HG03565 (cell line): ENCODE measurements around the gene VSIG8.
"Not testable (repeated sequence)": the region's sequence is repeated elsewhere in the genome, so short reads cannot be mapped to it uniquely, and the experiment has no call there.

Experiments used
- ATAC-seq: cut with Tn5 transposase; IDR thresholded peaks from one replicate; pipeline ENCODE4 v1.9.1; 2021; ENCODE audit warnings: mild to moderate bottlenecking, moderate library complexity; ENCODE audit not compliant: unreplicated experiment

Gene VSIG8, protein sequence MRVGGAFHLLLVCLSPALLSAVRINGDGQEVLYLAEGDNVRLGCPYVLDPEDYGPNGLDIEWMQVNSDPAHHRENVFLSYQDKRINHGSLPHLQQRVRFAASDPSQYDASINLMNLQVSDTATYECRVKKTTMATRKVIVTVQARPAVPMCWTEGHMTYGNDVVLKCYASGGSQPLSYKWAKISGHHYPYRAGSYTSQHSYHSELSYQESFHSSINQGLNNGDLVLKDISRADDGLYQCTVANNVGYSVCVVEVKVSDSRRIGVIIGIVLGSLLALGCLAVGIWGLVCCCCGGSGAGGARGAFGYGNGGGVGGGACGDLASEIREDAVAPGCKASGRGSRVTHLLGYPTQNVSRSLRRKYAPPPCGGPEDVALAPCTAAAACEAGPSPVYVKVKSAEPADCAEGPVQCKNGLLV

DNA sequence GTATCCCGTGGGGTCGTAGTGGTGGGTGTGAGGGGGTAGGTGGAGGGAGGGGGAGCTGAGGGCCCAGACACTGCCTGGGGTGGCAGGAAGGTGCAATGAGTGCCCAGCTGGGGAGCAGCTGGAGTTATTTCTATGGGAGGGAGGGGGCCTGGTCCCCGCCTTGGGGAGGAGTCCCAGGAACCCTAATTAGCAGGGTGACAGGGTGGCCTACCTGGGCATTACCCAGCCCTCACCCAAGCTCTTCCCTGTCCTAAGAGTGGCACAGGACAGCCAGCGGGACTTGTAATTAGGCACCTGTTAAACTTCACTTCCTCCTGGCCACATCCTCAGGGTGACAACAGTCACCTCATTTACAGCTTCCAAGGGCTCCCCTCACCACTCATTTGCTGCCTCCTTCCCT lies at the start of gene VSIG8:
Gene VSIG8, minus strand, starts transcription at position 101 of the 400 bp plus-strand sequence. CDS start 136 bp downstream, outside the sequence.
- no peak for ATAC-seq

DNA sequence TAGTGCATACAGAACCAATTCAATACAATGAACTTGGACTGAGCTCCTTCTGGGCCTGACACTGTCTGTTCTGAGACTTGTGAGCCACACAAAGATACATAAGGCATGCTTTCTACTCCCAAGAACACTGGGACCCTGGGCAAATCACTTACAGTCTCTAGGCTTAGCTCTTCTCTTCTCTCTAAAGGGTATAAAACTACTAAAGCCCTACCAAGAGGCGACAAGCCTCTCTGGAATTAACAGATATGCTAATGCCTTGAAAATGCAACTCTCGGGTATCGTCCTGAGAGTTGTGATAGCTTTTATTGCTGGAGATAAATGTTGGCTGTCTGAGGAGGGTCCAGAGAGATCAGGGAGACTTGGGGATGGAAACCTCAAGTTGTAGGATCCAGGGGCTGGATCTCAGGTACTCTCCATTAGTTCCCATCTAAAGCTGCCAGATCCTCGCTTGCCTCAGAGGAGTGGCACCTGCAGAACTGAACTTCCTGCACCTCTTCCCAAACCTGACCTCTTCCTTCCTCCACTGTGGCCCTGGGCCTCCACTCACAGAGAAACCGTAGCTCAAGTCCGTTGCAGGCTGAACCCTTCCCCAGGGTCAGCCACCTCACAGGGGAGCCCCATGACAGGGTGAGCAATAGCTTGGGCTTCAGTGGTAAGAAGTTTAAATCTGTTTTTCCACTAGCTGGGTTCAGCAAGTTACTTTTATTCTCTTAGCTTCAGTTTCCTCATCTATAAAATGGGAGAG lies 49.0 kb upstream of the VSIG8 start:
- ATAC-seq = no peak

DNA sequence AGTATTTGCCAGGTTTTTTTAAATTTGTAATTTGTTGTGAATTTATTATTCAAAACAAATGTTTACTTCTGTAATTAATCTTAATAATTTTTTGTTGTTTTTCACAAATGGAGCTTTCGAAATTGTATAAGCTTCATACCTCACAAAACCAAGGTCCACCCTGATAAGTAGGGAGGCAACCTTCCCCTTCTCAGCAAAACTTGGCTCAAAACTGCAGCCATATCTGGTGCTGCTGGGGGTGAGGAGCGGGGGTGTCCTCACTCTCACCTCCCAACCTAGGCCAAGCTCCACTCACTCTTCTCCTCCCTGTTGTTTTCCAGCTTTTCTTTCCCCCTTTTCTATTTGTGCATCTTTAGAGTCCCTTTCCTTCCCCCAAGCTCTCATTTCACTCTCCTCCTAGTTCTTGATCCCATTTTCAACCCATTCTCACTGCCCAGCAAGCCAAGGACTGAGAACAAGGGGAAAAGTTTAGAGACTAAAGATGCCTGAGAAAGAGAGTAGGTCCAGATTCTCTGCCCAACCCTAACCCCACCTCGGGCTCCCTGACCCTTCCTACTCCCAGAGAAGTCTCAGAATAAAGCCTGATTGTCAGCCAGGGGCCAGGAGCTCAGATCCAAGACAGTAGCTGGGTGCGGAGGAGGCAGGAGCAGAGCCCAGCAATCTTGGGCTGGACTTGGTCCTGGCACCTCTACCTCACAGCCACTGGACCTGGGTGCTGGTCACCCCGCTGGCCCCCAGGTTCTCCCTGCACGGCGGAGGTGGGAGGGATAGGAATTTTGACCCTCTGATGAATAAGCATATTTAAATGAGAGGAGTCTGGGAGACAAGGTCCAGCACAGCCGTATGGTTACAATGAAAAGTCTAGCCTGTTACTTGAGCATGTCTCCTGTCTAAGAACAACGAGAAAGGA lies 45.8 kb upstream of the VSIG8 start:
- ATAC-seq = no peak

DNA sequence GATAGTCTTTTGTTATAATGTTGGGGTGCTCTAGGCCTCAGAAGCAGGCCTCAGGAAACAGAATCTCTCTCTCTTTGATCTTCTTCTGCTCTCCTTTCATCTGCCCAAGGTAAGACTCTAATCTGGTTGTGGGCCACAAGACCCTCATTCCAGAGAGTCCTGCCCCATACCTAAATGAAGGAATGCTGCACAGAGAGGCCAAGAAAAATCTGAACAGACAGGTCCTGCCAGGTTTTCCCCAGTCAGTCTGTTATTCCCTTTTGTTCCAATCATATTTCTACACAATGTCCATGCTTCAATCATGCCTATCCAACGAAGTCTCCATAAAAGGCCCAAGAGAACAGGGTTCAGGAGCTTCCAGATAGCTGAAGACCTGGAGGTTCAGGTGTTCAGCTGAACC lies 44.5 kb upstream of the VSIG8 start:
- ATAC-seq = no peak

DNA sequence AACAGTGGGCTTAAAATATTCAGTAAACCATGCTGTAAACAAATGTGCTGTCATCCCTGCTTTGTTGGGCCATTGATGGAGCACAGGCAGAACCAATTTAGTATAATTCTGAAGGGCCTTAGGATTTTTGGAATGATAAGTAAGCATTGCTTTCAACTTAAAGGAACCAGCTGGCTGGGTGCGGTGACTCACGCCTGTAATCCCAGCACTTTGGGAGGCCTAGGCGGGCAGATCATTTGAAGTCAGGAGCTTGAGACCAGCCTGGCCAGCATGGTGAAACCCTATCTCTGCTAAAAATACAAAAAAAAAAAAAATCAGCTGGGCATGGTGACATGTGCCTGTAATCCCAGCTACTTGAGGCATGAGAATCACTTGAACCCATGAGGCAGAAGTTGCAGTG lies 41.6 kb upstream of the VSIG8 start:
- ATAC-seq = not testable (repeated sequence)

DNA sequence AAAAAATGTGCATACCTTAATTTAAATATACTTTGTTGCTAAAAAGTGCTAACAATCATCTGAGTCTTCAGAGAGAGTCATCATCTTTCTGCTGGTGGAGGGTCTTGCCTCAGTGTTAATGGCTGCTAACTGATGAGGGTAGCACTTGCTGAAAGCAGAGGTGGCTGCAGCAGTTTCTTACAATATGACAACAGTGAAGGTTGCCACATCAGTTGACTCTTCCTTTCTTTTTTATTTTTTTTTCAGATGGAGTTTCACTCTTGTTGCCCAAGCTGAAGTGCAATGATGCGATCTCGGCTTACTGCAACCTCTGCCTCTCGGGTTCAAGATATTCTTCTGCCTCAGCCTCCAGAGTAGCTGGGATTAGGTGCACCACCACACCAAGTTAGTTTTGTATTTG lies 40.1 kb upstream of the VSIG8 start:
- ATAC-seq = no peak

DNA sequence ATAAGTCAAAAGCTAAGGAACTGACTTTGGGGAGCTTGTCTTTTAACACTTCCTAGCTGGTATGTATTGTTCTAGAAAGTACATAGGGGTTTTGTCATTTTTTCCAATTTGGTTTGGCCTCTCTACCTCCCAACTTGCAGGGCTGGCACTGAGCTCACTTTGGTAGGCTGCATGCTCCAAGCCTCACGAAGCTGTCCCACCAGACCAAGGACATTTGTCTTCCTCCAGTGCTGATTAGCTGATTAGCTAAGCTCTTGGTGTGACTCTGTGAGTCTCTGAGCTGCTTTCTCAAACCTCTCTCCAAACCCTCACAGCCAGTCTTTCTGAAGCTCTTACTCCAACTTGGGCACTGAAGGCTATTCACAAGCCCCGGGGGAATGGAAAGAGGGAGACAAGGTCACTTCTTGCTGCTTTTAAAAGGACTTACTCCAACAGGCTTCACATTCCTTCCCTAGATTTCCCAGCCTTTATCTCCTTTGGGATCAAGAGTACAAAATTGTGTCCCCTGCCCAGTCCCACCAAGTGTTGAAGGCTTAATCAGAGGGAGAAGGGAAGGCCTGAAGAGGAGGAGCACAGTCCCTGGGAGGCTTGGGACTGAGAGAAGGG lies 38.4 kb upstream of the VSIG8 start:
- no peak for ATAC-seq

DNA sequence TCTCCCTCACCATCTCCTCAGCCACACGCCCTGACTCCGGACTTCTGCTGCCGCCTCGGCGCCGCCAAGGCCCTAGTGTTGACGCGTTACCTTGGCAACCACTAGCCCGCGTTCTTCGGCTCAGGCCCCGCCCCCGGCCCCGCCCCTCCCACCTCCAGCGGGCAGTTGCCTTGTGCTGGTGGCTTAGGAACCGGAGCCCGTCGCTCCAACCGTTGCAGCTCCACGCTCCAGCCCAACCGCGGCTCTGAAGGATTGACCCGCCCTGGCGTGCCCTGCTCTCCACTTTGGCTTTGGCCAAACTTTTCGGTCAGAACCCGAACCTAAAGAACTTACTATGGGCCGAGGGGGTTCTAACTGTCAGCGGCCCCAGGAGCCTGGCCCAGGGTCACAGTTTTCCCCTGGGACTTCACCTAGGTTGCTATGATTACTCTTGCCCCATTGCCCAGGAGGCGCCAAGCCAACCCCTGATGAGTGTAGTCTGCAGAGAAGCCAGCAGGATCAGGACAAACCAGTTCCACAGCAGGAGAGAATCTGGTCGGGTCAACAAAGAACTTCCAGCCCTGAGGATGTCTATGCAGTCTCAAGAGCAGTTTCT lies 37.7 kb upstream of the VSIG8 start, which contains the start of gene CFAP45:
Gene CFAP45, minus strand, starts transcription at position 80 of the 595 bp plus-strand sequence. Its CDS starts 67 bp downstream, at position 13.
- ATAC-seq = no peak

DNA sequence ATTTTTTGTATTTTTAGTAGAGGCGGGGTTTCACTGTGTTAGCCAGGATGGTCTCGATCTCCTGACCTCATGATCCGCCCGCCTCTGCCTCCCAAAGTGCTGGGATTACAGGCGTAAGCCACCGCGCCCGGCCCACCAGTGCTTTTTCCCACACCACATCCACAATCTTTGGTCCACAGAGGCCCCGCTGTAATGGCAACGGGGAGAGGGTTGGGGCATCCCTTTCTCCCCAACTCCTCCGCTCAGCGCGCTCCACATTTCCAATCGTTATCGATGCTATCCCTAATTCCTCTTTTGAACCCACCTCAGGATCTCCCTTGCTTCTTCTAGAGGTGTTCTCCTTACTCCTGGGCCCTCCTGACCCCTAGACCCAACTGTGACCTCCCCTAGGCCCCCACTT lies 37.2 kb upstream of the VSIG8 start:
- not testable (repeated sequence) for ATAC-seq

DNA sequence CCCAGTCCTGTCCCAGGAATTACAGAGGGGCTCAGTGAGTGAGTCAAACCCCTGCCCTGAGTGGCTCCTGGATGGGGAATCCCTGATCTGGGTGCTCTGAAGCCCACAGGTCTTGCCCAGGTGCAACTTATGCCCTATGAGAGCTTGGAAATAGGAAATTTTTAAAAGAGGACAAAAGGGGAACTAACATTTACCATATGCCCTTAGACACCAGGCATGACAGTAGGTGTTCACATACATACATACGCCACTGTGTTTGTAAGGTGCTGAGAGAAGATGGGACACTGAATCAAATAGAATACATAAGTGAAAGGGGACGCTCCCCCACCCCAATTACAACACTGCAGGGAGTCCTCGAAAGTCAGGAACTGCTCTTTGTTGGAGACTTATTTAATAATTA lies 36.1 kb upstream of the VSIG8 start:
- ATAC-seq = no peak

DNA sequence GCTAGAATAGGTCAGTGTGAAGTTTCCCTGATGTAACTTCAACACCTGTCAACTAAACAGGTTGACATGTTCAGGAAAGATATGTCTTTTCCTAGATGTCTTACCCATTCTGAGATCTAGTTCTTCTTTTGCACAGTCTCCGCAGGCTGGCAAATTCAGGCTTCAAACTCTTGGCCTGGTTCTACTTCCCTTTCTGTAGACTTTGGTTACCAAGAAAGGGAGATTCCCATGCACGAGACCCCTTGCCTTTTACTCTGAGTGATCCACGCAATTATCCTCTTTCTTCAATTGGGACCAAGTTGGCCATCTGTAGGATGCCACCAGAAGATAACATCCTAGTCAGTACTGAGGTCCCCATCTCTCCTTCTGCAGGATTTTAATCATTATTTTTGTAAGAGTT lies 35.5 kb upstream of the VSIG8 start:
- no peak for ATAC-seq

DNA sequence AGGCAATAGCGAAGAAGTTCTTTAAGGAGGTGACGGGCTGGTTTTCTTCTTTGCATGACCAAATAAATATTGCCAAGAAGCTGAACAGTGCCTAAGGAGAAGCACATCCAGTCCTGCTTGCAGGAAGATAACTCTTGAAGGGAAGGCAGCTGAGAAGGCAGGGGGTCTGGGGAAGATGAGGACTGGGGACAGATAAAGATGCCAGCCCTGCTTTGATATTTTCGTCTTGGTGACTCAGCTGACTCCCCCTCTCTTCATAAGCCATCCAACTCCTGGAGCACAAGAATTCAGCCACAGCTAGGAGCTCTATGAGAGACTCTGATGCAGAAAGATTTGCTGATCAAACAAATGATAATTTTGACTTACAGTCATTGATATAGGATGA lies 34.1 kb upstream of the VSIG8 start:
- ATAC-seq = no peak

DNA sequence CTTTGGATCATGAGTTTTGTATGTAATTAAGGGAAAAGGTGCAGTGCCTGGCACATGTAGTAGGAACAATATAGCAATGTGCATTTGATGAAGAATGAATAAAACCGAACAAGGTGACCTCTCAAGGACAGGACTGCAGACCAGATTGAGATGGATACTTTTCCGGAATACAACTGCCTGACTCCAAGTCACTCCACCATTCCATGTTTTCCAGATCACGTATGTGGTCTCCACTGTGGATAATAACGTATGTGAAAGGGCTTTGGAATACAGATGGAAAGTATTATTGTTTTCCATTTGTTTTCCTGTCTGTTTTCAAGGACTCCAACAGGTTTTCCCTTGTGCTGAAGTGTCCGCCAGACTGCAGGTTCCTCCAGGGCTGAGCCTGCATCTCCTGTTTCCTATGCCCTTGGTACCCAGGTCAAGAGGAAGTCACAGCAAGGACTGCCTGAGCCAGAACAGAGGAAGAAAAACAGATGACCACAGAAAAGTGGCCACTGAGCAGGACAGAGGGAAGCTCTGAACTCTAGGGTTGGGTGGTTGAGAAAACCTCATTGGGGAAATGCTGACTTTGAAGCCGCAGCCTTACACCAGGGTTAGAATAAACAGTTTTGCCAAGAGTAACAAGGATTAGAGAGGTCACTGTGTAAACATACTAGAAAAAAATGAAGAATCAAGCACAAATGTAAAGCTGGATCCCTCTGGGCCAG lies 33.5 kb upstream of the VSIG8 start:
- no peak for ATAC-seq

DNA sequence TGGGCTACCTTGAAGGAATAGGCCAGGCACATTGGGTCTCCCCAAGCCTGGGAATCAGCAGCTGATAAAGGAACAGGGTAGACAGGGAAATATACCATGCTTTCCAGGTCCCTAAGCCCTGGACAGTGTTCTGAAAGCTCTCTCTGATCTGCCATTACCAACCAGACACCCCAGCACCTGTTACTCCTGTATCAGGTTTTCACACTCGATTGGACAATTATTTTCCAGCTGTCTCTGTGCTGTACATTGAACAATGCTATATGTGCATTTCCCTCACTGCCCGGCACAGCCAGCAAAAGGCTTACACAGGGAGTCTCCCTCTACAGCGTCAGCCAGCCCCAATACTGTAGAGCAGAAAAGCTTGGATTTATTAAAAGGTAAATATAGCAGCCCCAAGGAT lies 32.8 kb upstream of the VSIG8 start:
- ATAC-seq = no peak

DNA sequence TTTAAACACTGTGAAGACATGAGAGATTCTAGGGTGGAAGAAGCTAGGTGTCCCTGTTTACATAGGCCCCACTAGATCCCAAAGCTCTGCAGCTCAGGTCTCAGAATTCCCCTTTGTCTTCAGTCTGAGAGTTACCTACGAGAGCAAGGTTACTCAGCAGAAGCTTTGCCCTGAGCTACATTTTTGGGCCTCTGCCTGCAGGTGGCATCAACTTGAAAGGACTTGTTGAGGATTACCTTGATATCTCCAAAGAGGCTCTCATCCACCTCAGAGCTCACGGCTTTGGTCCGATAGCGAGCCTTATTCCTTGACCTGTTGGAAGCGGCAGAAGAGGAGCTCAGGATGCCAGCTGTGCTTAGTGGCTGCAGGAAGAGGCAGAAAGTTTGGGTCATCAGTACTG lies 30.5 kb upstream of the VSIG8 start:
- ATAC-seq = no peak

DNA sequence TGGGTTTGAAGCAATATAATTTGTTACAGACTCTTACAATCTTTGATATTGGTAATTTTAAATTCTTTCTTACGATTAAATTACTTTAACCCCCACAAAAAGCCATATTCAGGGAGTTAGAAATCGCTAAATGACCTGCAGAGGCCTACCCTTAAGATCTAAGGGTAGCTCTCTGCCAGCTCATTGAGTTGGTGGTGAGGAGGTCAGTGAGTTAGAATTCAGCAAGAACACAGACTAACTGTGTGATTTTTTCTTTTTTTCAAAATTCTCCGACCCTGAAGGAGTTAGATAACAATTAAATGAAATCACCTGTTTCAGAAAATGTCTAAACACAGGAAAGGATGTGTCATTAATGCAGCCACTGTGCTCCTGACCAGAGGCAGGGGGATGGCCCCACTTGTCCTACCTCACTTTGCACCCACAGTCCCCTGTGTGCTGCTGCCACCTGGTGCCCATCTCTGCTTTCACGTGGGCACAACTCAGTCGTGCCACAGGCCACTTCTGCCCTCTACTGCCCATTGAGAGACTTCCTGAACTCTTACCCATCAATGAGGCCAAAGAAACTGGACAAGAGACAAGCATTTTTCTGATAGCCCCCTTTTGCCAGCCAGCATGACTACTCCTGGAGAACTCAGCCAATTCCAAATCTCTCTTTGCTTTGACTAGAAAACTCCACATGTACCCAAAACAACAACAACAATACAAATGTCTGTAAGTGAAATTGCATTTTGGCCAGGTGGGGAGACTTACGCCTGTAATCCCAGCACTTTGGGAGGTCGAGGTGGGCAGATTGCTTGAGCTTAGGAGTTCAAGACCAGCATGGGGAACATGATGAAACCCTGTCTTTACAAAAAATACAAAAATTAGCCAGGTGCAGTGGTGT lies 29.1 kb upstream of the VSIG8 start:
- peak; percentile 65 for ATAC-seq

DNA sequence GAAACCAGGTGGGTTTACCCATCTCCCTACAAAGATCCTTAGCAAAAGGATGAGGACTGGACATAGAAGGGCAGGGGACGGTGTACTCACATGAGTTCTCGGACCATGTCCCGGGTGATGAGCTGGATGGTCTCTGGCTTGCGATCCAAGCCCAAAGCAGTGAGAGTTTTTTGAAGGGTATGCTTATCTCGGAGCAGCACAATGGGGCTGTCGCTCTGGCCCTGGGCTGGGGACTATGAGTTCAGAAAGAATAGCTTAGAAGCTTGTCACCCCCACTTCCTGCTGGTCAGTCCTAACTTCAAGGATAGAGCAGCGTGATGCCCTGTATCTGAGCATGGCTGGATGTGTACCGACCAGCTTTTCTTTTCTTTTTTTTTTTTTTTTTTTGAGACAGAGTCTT lies 27.9 kb upstream of the VSIG8 start:
- ATAC-seq = no peak

DNA sequence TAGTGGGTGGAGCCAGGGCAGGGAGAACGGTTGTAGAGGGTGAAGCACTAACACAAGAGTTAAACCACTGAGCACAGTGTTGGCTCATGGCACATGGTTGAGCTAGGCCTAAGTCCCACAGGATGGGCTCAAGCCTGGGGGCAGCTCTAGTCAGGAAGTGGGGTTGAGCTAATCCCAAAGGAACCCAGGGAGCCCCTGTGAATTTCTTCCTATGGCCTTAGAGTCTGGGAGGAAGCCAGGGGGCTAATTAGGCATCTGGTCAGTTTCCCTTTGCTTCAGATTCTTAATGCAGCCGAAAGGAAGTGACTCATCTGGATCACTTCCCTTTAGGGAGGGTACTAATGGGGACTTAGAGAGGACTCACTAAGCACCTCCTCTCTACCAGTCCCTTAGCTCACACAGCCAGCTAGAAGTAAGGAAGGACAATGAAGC lies 27.4 kb upstream of the VSIG8 start:
- peak; percentile 86 for ATAC-seq

DNA sequence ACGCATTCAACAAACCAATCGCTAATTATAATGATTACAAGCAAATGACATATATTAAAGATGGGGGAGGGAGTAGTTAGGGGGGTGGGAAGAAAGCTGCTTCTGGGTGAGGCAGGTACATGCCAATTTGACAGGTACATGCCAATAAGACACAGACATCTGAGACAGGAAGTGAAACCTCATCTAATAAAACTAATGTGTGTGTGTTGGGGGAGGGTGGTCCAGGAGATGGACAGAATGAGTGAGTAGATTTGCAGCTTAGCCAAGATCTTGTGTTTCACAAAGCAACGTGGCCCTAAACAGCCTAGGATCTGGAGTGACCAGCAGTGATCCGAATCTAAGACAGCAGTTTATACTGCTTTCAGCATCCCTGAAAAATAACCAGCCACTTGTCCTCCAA lies 26.7 kb upstream of the VSIG8 start:
- ATAC-seq = no peak
